Measurements from ENCODE around the gene GDPGP1. TPM values are rescaled to one million over a fixed set of nuclear protein-coding genes. Genes with fewer than 3 reads are reported as not detected.

Gene GDPGP1
- total RNA-seq, 1 experiment from 2014 or later = 4.5 TPM

DNA sequence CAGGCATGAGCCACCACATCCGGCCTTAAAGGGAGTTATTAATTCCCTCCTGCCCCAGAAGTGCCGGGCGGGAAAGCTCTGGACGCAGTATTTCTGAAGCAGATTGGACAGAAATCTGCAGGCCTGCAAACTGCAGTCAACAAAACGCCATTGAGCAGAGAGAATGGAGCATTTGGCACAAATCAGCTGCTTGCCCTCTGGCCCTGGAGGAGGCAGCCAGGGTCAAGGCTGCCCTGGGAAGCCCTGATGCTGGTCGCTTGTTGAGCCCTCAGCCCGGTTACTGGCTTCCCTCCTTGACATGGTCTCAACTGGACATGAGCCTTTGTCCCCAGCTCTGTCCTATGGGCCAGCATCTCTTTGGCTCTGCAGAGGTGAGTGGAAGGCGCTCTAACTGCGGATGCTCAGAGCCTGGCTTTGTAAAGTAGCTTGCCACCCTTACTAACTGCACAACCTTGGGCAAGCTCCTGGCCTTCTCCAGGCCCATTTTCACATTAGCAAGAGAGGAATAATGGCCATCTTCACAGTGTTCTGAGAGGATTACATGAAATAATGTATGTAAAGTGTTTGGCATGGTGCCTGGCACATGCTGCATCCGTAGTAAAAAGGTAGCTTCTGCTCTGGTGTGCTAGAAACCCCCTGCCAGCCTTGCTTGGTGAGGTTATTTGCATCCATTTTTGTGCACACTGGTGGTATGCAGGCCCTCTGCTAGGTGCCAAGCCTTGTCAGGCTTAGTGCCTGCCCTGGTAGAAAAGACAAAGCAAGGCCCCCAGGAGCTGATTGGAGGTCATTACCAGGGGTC lies 28.8 kb upstream of the GDPGP1 start:
- DNase-seq (ENCODE audit: low read depth) = no peak

DNA sequence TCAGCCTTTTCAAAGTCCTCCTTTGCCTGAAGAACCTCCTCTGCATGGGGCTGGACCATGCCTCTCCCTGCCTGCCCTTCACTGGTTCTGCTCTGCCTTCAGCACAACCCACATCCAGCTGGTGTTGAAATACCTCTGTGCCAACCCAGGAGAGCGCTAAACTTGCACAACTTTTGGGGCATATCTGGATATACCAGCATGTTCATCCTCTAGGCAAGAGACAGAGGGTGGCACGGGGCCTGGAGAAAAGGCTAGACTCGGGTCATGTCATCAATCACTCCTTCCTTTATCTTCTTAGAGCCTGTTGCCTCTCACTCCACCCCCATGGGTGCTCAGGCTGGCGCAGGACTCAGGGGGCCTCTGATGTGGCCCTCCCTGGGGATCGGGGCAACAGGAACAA lies 28.1 kb upstream of the GDPGP1 start:
- no peak for DNase-seq (ENCODE audit: low read depth)

DNA sequence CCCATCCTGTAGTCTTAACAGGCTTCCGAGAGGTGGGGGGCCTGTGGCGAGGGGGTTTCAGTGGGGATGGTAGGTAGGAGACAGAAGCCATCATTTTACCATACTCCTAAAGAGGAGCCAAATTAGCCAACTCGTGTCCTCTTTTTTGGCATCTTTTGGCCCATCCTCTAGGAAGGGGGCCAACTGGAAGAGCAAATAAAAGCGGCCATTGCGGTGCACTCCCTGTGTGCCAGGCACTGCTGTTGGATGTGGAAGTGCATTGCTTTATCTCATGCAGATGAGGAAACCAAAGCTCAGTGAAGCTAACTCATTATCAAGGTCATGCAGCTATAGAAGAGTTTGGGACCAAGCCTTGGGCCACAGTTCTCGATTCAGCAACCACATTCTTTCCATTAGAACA lies 26.8 kb upstream of the GDPGP1 start:
- no peak for DNase-seq (ENCODE audit: low read depth)

DNA sequence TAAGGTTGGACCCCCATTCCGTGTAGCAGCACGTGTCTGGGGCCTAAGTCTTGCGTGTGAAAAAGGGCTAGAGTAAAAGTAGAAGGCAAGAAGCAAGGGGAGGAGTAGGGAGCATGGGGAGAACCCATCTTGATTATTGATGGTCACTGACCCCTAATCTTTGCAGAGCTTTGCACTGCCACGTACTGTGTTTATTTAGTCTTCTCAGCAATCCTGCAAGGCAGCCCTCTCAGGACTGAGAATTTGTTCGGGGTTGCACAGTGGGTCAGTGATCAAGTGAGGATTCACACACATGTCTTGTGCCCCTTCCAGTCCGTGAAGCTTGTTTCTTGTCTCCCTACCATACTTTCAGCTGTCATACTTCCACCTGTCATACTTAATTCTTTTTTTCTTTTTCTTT lies 25.7 kb upstream of the GDPGP1 start:
- DNase-seq (ENCODE audit: low read depth) = no peak

DNA sequence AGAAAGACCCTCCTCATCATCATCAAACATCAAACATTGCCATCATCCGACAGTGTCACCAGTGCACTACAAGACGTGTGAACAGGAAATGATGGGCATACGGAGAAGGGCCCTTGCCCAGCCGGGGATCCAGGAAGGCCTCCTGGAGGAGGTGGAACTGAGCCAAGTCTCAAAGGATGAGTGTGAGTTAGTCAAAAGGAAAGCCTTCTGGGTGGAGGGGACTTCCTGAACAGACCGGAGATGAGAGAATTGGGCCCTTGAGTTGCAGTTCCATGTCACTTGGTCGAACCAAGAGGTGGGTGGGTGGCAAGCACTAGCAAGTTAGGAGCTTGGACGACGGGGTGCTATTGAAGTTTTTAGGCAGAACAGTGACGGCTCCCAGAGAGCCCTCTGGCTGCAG lies 24.4 kb upstream of the GDPGP1 start:
- no peak for DNase-seq (ENCODE audit: low read depth)

DNA sequence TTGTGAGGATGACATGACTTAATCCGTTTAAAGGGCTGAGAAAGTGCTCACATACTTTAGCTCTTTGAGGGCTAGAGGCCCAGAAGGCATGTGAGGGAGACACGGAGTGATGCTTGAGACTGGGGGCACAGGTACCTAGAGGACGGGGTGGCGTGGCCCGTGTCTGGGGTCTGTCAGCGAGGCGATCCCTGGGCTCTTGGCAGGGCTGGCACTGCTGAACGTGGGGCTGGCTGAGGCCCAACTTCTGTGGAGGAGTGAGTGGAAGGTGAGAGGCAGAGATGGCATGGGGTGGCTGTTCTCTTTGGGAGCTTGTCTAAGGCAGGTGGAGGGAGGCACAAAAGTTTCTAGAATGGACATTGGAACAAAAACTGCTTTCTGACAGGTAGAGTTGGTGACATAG lies 23.4 kb upstream of the GDPGP1 start:
- DNase-seq (ENCODE audit: low read depth) = no peak

DNA sequence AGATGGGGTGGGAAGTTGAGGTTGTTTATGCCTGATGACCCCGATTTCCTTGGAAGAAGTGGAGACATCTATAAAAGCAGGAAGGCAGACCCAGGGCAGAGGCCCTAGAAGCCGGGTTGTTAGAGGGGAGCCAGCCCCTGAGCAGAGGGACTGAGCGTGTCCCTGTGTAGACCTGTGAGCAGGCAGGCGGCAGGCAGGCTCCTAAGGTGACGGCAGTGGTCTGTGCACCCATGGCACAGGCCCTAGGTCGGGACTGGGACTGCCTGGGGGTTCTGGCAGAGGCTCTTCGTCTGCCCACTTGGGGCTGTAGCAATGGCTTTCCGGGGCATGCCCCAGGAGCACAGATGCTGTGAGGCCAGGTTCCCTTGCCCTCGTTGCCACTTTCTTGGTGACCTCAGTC lies 23.0 kb upstream of the GDPGP1 start:
- no peak for DNase-seq (ENCODE audit: low read depth)

DNA sequence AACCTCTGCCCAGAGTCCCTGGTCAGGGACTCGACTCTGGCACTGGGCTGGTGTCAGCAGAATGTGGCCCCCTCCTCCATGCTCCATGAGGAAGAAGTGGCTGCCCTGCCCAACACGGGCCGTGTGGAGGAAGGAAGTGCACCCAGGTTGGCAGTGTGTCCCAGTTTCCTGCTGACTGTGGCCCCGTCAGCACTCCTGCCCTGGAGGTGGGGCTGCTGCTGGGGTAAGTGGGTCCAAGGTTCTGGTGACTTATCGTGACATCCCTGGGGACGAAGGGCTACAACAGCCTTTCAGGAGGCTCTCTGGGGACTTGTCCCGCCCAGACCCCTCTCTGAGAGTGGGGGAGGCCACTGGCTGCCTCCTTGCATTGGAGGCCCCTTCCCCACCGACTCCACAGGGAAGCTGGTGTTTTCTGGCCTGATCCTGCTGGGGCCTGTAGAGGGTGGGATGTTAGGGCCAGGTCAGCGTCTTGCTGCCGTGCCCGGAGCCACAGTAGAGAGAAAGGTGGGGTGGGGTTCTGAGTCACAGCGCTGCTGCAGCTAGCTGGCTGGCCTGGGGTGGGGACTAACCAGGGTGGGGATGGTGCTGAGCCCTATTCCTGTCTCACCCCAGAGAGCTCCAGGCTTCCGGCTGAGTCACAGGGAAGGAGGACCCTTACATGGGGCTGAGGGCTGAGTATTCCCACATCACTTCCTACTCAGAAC lies 22.4 kb upstream of the GDPGP1 start:
- DNase-seq (ENCODE audit: low read depth) = peak; percentile 37

DNA sequence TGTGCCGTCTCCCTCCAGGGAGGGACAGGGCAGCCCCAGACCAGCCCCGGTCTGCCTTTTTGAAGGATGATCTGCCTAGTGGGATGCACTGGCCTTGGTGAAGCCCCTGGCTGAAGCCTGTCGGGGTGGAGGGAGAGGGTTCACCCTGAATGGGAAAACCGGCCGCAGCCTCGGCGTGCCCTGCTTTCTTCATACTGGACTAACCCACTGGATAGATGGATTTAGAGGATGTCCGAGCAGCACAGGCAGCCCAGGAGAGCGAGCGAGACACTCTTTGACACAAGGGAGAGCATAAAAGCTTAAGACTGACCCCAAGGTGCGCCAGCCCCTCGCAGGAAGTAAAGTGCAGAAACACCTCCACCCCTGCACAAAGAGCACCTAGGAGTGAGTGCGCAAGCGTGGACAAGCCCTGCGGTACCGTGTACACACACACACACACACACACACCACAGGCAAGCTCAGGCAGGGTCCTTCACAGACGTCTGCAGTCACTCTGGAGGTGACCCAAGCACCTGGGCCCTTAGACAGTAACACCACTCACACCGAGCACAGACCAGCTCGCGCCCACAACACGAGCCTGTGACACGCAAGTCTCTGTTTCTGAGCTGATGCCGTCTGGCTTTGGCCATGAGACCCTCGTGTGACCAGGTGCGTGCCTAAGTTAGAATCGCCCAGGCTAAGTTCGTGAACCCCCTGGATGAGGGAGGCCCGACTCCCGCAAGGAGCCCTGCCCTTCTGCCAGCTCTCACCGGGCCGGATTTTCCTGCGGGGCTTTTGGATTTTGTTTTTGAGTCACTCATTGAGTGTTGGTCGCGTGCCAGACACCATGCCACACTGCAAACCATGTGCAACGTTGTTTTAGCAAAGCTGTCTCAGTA lies 21.5 kb upstream of the GDPGP1 start:
- DNase-seq (ENCODE audit: low read depth) = no peak

DNA sequence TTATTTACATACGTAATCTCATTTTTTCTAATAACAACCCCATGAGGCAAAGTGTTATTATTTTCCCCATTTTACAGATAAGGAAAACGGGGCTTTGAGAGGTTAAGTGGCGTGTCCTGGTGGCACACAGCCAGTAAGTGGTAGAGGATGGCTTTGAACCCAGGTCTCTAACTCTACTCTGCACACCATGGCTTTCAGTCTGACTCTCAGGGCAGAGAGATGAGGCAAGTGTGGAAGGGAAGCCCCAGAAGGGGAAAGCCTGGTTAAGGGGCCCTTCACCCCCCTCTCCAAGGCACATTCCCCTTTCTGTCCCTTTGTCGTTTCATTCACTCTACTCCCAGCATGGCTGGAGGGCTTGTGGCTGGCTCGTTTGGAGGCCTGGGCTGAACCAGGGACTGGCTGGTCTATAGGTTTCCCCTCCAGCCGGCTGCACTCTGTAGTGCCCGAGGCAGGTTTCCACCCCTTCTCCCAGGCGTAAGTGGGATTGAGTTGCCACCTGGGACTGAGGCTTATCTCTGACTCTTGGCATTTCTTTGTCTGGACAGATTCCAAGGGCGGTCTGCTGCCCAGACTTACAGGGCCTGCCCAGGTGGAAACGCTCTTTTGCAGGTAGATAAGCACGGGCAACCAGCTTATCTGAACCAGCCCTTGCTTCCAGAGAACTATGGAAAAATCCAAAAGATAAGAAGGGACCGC lies 20.7 kb upstream of the GDPGP1 start:
- DNase-seq (ENCODE audit: low read depth) = no peak

DNA sequence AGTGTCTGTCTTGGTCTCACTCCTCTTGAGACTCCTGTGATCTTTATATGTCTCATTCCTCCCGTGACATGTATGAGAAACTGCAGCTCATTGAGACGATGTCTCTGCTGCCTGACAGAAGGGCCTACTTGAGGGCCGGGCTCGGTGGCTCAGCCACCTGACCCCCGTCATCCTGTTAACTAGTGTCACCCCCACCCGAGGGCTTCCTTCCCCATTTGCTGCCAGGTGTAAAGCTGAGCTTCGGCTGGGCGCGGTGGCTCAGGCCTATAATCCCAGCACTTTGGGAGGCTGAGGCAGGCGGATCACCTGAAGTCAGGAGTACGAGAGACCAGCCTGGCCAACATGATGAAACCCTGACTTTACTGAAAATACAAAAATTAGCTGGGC lies 20.2 kb upstream of the GDPGP1 start:
- no peak for DNase-seq (ENCODE audit: low read depth)

DNA sequence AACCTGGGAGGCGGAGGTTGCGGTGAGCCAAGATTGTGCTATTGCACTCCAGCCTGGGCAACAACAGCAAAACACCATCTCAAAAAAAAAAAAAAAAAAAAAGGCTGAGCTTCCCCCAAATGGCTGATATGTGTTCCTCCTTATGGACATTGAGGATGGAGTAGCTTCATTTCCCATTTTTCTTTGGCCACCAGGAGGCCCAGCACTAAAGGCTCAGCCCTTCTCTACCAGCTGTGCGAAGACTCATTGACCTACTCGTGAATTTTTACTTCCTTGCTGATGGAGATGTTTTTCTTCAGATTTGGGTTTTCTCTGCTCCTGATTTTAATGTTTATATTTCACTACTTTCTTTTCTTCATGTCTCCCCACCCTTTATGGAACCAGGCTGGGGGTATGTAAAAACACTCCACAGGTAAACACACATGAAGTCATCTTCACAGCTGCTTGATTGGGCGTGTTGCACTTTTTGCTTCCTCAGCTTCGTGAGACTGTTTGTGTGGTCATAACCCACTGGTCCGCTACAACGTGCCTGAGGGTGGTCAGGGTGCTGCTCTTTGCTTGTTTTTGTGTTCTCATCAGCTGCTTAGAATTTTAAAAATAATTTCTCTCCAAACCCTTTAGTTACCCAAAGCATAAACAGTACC lies 19.3 kb upstream of the GDPGP1 start:
- DNase-seq (ENCODE audit: low read depth) = no peak

DNA sequence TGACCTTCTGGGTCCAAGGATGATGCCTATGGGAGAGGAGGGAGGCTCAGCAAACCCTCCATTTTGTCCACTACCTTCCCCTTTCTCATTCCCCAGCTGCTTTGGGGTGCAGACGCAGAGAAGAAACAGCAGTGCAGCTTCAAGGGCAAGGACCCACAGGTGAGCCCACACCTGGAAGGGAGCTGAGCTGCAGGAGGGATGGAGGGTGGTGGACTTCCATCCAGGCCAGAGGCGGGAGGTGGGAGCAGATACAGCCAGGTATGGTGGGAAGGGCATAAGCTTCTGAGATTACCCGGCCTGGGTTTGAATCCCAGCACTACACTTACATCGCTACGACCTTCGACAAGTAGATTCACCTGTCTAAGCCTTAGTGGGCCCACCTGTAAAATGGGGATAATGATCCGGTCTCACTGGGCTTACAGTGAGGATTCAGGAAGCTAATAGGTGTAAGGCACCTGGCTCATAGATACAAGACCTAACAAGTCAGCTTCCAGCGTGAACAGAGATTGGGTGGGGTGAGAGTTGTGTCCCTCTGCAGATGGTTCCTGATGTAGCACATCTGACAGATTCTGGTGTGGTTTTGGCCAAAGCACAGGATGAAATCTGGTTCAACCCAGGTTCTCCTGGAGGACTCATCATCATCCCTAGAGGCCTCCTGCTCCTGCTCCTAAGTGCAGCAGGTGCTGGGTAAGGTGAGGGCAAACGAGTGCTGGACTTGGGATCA lies 16.2 kb upstream of the GDPGP1 start:
- DNase-seq (ENCODE audit: low read depth) = no peak

DNA sequence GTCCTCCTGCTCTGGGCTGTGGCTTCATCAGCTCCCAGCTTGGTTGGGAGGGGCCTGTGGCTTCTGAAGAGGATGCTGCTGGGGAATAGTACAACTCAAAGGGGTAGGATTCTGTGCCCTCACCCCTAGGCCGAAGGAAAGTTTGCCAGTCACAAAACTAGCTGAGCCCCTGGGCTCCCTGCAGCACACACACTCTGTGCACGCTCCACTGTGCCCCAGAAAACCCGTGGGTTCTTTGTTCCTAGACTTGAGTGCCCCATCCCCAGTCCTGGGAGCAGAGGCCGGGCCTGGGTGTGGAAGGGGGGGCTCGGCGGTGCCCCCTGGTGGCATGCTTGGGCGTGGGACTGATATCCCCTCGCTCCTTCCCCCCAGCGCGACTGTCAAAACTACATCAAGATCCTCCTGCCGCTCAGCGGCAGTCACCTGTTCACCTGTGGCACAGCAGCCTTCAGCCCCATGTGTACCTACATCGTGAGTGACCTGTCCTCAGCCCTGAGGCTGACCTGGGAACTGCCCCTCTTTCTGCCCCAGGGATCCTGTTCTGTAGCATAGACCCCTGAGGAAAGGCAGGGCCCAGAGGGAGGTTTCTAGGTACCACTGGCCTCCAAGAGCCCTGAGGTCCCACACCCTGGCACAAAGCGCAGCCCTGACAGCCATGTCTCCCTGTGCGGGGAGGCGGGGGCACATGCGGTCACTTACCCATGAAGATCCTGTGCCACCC lies 14.4 kb upstream of the GDPGP1 start:
- no peak for DNase-seq (ENCODE audit: low read depth)

DNA sequence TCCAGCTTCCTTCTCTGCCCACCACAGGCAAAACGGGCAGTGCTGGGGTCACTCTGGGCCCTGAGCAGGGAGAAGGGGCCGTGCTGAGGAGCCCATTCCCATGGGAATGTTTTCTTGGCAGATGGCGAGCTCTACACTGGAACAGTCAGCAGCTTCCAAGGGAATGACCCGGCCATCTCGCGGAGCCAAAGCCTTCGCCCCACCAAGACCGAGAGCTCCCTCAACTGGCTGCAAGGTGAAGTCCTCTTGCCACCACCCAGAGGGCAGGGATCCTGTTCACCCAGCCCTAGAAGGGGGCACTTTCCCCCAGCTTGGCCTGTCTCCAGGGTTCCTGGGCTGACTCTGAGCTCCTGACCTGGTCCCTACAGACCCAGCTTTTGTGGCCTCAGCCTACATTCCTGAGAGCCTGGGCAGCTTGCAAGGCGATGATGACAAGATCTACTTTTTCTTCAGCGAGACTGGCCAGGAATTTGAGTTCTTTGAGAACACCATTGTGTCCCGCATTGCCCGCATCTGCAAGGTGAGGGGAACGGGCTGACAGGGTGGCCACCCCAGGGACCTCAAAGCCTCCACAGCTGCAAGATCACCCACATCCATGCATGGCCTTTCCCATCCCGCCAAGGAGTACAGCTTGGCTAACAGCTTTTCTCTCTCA lies 12.6 kb upstream of the GDPGP1 start:
- peak; percentile 81 for DNase-seq (ENCODE audit: low read depth)

DNA sequence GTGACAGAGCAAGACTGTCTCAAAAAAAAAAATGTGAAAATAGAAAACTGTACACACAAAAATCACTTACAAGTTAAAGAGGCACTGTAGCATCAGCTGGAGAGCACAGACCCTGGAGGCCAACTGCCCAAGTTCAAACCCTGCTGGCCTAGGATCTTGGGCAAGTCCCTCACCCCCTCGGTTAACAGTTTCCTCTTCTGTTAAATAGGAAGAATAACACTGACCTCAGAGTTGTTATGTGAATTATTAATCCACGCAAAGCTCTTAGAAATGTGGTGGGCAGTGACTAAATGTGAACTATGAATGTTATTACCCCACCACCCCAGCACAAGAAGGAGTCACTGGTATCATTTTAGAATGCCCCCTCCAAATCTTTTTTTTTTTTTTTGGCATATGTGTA lies 11.5 kb upstream of the GDPGP1 start:
- no peak for DNase-seq (ENCODE audit: low read depth)

DNA sequence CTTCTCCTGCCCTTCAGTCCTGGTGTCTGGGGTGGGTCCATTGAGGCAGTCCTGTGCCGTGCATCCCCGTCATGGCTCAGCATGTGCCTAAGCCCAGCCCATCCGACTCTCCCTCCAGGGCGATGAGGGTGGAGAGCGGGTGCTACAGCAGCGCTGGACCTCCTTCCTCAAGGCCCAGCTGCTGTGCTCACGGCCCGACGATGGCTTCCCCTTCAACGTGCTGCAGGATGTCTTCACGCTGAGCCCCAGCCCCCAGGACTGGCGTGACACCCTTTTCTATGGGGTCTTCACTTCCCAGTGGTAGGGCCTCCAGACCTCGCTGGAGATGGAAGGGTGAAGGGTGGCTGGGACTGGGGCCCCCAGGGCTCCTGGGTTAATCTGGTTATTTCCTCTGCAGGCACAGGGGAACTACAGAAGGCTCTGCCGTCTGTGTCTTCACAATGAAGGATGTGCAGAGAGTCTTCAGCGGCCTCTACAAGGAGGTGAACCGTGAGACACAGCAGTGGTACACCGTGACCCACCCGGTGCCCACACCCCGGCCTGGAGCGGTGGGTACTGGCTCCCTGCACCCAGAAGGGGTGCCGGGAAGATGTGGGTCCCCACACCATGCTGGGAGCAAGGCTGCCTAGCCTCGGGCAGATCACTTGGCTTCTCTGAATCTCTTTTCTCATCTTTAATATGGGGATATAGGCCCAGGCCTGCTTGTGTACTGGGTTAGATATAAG lies 10.4 kb upstream of the GDPGP1 start:
- DNase-seq (ENCODE audit: low read depth) = no peak

DNA sequence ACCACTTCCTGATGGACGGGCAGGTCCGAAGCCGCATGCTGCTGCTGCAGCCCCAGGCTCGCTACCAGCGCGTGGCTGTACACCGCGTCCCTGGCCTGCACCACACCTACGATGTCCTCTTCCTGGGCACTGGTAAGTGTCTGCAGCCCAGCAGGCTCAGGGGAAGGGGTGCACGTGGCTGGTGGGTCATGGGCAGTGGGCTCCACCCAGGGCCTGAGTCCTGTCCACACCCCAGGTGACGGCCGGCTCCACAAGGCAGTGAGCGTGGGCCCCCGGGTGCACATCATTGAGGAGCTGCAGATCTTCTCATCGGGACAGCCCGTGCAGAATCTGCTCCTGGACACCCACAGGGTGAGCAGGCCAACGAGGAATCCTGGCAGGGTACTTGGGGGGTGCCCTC lies 9.0 kb upstream of the GDPGP1 start:
- DNase-seq (ENCODE audit: low read depth) = no peak

Data from LHCN-M2 (cell line).